ENCODE measurements around the gene TMEM147.

Gene TMEM147

DNA sequence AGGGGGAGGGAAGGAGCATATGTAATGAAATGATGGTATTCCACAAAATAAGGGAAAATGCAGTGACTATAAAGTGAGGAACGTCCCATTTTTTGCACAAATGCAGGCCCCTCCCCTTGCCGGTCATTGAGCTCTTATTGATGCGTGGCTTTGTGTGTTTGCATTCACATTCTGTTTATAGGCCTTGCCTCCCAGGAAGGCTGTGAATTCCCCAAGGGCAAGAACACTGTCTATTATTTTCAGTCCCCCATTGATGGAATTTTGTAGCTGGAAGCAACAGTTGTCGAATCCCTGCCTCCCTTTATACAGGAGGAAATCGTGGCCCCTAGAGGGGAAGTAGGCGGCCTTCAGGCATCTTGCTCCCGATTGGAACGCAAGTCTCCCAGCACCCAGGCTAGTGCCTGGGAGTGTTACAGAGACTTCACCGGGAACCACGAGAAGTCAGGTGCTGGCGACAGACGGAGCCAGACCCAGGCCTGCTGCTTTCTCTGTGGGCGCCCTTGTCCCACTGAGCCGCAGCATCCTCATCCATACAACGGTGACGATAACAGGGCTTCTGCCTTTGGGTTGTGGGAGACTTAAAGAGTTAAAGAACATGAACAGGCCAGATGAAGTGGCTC is 24.2 kb upstream of the TMEM147 start:
- no peak for DNase-seq (ENCODE audit: low read depth in 2 of 2)

DNA sequence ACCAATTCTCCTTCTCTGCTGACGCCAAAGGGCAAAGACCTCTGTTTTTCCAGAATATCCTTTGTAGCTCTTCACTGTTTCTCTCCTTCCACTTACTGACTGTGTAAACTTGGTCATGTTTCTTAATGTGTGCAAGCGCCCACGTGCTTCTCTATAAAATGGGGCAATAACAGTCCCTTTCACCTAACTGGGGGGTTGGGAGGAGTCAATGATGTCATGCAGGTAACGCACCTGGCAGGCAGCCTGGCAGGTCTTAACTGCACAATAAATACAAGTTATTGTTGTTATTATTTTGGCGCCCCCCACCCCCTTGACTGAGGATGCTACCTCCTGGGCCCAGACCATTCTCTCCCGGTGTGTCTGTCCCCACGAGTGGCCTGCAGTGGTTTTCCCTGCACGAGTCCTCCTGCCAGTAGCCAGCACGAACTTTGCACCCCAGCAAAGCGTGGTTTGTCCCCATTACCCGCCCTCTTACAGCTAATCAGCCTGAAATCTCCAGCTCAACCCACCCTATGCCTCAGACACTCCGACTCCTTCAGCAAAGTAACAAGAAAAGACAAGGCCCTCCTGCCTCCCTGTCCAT is 22.6 kb upstream of the TMEM147 start:
- DNase-seq (ENCODE audit: low read depth in 2 of 2) = no peak

DNA sequence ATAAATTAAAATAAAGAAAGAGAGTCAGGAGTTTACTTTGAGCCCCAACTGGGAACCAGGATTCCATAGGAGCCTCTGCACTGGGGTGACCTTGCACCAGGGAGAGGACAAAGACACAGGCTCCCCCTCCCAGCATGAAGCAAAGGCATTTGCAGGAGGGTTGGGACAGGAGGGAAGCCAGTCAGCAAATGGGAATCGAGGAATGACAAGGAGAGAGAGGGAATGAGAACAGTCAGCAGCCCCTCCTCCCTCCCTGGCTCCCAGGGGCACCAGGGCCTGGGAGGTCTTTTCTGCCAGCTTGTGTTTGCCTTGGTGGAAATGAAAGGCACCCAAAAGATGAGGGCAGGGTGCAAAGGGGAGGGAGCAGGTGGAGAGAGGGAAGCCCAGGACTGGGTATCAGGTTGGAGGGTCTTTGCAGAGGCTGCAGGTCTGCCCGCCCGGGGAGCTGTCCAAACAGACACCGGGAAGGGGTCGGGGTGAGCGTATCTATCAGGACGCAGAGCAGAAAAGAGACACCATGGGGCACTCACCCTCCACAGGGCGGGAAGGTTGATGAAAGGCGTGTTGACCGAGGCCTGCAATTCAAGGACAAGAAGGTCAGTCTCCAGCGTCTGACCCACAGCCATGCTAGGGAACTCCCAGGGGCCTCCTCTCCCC is 21.1 kb upstream of the TMEM147 start:
- no peak for DNase-seq (ENCODE audit: low read depth in 2 of 2)

DNA sequence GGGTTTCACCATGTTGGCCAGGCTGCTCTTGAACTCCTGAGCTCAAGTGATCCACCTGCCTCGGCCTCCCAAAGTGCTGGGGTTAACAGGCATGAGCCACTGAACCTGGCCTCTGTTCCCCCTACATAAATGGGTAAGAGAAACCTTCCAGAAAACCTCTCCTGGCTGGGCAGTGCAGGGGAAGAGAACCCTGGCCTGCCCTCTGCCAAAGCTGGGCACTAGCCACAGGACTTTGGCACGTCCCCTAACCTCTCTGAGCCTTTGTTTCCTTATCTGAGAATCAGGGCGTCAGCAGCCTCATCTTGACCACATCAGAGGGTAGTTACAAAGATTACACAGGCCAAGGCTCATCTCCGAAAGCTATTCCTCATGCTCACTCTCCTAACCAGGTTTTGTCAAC is 19.6 kb upstream of the TMEM147 start:
- DNase-seq (ENCODE audit: low read depth in 2 of 2) = no peak

DNA sequence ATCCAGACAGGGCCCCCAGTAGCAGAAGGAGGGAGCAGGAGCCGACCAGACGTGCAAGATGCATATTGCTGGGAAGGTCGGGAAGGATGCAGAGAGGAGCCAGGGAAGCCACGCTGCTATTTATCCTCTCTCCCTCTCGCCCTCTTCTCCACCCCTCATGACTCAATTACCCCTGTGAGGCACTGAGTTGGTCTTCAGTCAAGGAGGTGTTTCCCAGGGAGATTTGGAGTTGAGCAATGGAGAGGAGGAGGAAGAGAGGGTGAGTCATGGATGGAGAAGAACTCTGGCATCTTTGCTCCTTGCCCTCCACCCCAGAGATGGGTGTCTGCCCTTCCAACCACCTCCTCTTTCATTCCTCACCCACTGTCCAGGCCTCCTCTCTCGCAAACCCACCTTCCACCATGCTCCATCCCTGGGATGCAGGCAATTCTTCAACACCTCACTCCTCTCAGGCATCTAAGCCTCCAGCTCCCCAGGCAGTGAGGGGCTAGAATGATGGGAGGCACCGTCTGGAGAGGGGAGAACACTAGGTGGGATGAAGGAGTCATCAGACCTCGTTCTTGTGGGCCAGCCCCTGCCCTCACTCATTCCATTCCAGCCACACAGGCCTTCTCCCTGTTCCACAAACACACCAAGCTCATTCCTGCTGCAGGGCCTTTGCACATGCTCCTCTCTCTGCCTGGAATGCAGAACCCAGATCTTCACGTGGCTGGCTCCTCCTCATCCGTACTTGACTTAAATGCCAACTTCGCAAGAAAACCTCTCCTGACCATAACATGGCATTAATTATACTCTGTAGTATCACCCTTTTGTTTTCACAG is 17.0 kb upstream of the TMEM147 start, which contains the start of gene SBSN:
Gene SBSN (minus strand): TSS at position 94 of the 821 bp plus-strand sequence. CDS start 30 bp downstream, at position 64.
- DNase-seq (ENCODE audit: low read depth in 2 of 2) = no peak

DNA sequence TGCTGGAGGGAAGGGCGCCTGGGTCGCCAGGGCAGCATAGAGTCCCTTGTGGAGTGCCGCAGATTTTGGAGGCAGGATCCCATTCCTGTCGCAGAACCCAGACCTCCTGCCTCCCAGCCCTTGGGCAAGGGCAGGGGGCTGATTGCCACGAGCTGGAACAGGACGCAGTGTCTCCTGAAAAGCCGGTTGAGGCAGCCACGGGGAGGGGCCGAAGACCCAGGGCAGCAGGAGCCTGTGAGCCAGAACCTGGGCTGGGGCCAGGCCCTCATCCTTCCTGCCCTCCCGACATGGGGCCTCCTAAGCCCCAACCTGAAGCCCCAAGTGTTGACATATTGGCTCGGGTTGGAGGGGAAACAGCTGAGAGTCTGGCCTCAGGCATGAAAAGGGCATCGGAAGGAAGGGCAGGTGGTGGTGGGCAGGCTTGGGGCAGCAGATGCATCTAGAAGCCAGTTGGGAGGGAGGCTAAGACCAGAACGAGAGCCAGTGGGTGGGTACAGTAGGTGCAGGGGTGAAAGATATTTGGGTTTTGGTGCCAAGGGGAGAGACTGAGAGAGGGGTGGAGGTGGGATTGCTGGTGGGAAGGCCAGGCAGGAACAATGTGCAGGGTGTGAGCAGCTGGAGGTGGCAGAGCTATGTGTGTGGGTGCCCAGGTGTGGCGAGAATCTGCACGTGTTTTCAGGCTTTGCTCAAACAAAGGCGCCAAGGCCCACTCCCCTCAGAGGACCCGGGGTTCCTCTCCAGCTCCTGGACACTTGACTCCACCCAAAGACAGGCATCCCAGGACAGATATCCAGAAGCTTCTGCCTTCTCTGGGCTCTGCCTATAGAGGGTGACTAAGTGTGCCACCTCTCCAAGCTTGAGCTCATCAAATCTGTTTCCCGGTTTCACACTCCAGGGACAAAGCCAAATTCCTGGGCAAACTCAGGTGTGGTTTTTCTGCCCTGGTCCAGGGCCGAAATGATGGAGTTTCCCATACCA is 15.9 kb upstream of the TMEM147 start:
- no peak for DNase-seq (ENCODE audit: low read depth in 2 of 2)

DNA sequence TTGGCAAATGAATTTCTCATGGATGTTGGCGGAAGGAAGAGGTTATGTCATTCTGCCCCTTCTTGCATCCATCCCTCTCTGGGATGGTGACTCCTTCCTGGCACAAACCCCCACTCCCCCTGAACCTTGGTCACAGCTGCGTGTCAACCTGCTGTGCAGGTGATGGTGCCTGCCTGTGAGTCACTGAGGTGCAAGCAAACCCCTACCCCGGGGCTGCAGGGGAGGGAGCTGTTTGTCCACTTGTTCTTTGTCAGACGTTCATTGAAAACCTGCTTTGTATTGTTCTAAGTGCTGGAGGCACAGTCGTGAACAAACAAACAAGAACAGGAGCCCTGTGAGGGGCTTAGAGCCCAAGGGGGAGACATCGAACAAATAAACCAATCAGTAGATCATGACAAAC is 14.1 kb upstream of the TMEM147 start:
- DNase-seq (ENCODE audit: low read depth in 2 of 2) = no peak

DNA sequence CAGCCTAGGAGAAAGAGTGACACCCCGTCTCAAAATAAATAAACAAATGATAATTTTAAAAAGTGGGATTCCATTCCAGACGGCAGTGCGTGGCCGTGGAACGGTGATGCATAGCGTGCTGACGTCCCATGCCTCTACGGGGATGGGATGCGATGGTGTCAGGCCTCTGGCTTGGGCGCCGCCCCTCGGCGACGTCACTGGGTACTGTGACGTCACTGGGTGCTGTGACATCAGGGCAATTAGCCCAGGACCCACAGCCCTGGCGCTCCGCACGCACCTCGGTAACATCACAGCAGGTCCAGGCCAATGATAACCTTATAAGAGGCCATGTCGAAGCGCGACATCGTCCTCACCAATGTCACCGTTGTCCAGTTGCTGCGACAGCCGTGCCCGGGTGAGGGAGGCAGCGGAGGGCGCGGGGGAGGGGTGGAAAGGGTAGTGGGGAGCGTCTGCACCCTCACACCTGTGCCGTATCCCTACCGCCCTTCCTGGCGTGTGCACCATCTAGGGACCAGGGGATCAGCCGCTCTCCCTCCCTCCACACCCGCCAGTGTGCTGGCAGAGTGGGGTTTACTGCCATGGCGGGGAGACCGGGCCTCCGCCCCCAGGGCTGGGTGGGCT is 12.1 kb upstream of the TMEM147 start, which contains the start of gene GAPDHS:
Gene GAPDHS (plus strand): TSS at position 256 of the 621 bp plus-strand sequence. CDS start 72 bp downstream, at position 328.
- no peak for DNase-seq (ENCODE audit: low read depth in 2 of 2)

DNA sequence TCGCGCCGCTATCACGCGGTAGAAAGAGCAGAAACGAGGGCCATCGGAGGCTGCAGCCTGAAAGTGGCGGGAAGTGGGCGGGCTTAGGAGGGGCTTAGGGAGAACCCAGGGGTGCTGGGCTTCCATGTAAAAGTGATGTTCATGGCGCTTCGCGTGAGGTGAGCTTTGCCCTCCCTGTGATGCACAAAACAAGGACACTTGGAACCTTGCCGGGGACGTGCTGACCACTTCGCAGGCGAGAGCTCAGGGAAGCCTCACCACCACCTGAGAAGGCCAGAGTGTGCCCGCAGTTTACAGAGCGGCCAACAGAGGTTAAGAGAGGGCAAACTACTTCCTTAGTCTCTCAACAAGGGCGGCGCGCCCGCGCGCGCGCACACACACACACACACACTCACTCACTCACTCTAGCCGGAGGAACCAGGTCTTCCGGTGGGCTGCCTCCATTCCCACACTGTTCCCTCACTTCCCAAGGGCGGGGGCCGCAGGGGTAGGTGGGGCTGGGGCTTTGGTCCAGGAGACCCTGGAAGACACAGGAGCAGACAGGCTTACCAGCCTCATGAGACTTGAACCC is 11.5 kb upstream of the TMEM147 start:
- peak in 1 of 2 donors; percentile 22 for DNase-seq (ENCODE audit: low read depth in 2 of 2)

DNA sequence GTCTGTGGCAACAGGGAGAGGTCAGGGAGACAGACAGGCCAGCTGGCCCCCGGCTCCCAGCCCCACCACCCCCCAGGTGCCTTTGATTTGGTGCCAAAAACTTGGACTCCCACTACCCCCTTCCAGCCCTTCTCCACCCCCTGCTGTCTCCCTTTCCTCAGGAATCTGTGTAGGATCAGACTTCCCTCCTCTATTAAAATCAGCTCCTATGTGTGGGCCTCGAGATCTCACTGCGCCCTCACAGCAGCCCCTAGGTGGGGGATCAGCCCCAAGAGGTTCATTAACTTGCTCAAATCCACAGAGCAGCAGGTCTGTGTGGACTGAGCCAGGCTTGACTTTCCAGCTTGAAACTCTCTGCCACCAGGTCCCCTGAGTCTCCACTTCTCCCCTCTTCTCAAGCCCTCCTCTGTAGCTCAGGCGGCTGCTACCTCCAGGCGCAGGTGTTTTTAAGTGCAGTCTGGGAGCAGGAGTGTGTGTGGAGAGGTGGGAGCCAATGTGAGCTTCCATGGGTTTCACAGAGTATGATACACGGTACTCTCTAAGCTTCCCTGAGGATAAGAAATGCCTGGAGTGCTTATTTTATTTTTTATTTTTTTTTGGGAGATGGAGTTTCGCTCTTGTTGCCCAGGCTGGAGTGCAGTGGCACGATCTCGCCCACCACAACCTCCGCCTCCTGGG is 10.5 kb upstream of the TMEM147 start:
- DNase-seq (ENCODE audit: low read depth in 2 of 2) = no peak

DNA sequence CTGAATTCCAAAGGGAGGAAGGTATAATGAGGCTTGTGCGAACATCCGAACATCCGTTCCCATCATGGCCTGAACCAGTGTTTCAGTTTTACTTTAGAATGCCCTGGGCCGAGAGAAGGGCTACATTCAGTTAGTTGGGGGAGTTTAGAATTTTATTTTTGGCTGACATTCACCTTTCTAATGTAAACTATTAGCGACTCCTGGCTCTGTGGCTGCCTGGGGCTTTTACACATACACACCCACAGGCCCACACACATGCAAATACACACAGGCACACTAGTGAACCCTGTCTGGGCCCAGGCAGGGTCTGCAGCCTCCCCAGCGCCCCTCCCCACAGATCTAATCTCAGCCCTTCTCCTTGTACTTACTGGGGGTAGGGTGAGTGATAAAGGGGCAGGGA is 6.1 kb upstream of the TMEM147 start:
- no peak for DNase-seq (ENCODE audit: low read depth in 2 of 2)

DNA sequence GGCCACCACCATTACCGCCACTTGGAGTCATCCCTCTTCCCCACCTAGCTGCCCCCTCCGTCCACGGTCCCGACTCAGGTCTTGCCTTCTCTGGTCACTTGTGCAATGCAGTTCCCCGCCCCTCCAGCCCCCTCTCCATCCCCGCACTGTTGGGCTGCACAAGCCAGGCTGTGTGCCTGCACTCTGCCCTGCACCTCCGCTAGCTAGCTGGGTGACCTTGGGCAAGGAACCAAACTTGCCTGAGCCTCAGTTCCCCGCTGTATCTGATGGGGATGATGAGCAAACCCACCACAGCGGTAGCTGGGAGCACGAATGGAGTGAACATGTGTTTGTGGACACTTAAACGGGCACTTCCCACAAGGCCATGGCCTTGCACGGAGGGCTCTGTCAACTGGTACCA is 5.6 kb upstream of the TMEM147 start:
- no peak for DNase-seq (ENCODE audit: low read depth in 2 of 2)

DNA sequence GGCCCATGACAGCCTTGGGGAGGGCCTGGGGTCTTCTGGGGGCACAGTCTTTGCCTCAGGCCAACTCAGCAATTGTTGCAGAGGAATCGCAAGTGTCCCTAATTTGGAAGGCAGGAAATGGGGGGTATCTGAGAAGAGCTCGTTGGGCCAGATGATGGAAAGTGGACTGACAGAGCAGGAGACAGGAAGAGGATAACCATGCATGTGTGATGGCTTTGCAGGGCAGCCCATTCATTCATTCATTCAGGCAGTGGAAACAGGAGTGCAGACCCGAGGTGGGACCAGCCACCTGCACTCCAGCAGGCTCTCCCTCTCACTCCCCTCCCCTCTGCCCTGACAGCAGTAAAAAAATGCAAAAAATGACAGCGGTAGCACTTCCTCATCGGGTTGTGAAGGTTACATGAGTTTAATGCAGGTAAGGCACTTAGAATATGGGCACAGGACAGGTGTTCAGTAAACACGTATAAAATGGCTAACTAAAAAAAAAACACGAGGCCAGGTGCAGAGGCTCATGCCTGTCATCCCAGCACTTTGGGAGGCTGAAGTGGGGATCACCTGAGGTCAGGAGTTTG is 5.0 kb upstream of the TMEM147 start:
- no peak for DNase-seq (ENCODE audit: low read depth in 2 of 2)

DNA sequence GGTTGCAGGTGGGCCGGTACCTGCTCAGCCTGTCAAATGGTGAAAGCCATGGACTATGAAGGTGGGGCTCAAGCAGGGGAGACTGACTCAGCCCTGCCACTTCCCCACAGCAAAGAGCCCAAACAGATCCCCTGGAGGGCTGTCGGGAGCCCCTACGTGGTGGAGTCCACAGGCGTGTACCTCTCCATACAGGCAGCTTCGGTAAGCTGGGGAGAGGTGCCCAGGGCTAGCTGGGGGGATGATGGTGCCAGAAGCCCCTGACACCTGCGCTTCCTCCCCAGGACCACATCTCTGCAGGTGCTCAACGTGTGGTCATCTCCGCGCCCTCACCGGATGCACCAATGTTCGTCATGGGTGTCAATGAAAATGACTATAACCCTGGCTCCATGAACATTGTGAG is 3.2 kb upstream of the TMEM147 start:
- no peak for DNase-seq (ENCODE audit: low read depth in 2 of 2)

DNA sequence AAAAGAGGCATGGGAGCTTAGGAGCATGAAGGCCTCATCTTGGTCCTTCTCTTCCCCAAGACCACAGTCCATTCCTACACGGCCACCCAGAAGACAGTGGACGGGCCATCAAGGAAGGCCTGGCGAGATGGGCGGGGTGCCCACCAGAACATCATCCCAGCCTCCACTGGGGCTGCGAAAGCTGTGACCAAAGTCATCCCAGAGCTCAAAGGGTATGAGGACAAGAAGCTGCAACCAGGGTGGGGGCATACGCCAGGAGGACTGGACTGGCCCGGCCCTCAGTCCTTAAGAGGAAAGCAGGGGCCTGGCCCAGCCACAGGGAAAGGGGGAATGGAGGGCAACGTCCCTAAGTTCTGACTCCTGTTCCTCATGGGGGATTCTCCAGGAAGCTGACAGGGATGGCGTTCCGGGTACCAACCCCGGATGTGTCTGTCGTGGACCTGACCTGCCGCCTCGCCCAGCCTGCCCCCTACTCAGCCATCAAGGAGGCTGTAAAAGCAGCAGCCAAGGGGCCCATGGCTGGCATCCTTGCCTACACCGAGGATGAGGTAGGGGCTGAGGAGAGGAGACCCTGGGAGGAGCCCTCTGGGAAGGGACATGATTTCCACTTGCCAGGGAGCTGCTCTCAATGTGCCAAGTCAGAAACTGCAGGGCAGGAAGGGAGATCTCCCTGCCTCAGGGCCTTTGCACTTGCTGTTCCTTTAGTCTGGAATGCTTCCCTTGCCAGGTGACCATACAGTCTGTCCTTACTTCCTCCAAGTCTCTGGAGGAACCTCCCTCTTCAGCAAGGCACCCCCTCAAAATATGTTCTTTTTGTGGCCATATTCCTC is 1.9 kb upstream of the TMEM147 start:
- DNase-seq (ENCODE audit: low read depth in 2 of 2) = no peak

DNA sequence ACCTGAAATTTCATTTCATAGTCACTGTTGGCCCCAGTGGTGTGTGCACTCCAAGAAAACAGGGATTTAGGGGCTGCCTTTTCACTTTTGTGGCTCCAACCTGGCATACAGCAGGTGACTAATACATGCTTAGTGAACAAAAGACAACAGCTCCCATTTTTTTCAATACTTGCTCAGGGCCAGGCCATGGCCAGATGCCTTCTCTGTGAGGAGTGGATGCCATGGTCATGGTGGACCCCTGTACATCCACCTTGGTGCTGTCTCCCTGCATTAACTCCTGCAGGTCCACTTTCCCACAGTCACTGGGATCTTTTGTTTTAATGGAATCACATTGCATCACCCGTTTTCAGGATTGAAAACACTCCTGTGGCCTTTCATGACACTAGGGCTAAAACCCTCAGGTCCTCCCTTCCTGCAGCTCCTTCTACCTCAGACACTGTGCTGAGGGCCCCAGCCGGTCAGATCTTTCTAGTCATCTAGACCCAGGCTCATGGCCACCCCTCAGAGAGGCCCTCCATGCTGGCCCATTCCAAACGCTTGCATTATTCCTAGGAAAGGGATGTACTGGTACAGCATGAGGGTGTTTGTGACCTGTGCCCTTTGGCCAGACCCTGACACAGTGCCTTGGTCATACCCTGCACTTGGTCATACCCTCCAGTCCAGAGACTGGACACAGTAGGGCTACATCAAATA is 1.2 kb upstream of the TMEM147 start:
- DNase-seq (ENCODE audit: low read depth in 2 of 2) = no peak

DNA sequence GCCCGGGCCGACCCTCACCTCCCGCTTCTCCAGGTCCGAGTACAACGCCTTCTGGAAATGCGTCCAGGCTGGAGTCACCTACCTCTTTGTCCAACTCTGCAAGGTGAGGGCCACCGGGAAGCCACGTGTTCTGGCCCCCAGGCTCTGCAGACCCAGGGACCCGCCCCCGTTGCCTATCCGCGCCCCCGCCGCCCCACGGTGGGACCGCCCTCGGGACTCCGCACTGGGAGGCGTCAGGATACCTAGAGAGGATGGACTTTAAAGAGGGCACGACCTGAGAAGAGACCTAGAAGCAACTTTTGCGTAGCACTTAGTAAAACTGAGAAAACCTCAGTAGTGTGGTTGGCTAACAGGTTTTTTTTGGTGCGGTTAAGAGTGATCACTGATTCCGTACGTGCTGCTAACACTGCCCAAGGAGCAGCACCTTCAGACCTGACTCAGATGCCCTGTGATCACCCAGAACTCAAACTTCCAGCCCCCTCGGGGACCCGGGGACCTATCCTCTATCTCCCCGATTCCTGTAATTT is 492 bp downstream of the TMEM147 start:
- DNase-seq (ENCODE audit: low read depth in 2 of 2) = peak; percentile 56 to 71

DNA sequence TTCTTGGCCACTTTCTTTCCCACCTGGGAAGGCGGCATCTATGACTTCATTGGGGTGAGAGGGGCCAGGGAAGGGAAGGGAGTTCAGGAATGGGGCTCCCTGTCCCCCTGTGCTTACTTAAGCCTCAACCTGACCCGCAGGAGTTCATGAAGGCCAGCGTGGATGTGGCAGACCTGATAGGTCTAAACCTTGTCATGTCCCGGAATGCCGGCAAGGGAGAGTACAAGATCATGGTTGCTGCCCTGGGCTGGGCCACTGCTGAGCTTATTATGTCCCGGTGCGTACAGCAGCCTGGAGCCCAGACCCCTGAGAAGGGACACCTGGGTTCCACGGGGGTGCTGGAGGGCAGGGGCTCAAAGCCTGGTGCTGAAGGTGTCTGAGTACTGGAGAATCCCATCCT is 1.1 kb downstream of the TMEM147 start:
- DNase-seq (ENCODE audit: low read depth in 2 of 2) = no peak

Measured in stimulated activated CD4-positive, alpha-beta T cell treated with anti-CD3 and anti-CD28 coated beads, Interleukin-15, amount 100 ng/mL, for 48 hours (primary cell).